ENCODE measurements around the gene CTSC. TPM values are rescaled to one million over a fixed set of nuclear protein-coding genes. Genes with fewer than 3 reads are reported as not detected.
A peak's percentile ranks its signal among the peaks of the same experiment; 100 is the strongest.

CTSC gene
- total RNA-seq, 1 donor from 2014 or later: 149 TPM

DNA sequence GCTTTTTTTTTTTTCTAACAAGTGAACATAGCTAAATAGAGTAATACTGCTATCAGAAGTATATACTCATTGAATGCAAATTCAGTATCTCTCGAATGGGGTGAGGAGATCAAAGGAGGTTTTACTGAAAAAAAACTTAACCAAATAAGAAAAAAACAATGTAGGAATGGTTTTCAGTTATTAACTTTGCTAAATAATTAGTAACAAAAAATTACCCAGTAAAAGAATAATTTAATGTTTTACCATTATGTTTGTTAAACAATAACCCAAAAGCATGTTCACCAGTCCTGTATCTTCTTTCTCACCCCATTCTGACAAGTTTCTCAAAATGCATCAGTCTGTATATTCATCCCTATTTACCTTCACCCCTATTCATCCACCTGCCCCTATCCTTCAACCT is 22.6 kb upstream of the CTSC start:
- H3K4me3 ChIP-seq (ENCODE audit: low read depth, low read length): peak overlapping the region; percentile 9
- DNase-seq (ENCODE audit: low read depth): no peak
- TF ChIP-seq, protein P1, sequence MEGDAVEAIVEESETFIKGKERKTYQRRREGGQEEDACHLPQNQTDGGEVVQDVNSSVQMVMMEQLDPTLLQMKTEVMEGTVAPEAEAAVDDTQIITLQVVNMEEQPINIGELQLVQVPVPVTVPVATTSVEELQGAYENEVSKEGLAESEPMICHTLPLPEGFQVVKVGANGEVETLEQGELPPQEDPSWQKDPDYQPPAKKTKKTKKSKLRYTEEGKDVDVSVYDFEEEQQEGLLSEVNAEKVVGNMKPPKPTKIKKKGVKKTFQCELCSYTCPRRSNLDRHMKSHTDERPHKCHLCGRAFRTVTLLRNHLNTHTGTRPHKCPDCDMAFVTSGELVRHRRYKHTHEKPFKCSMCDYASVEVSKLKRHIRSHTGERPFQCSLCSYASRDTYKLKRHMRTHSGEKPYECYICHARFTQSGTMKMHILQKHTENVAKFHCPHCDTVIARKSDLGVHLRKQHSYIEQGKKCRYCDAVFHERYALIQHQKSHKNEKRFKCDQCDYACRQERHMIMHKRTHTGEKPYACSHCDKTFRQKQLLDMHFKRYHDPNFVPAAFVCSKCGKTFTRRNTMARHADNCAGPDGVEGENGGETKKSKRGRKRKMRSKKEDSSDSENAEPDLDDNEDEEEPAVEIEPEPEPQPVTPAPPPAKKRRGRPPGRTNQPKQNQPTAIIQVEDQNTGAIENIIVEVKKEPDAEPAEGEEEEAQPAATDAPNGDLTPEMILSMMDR (conservative IDR thresholded peaks at IDR 0.05; ENCODE audit: low read depth, low read length): no peak

DNA sequence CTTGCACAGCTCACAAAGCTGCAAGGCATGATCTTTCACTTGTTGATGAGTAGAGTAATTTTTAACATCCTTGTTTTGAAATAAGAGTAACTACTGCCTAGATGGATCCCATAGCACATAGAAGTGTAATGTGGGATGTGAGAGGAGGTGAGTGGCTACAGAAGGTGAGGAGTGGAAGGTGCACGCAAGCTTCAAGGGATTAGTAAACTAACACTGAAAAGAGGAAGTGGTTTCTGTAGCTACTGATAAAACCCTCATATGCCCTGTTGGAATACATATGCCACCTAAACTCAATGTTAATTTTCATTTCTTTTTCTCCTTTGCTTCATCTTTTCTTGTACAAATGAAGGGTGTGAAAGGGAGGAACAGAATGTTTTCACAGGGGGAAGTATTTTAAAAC is 22.0 kb upstream of the CTSC start:
- DNase-seq (ENCODE audit: low read depth): no peak
- no peak overlapping the region for H3K4me3 ChIP-seq (ENCODE audit: low read depth, low read length)
- TF ChIP-seq, protein P1 (conservative IDR thresholded peaks at IDR 0.05; ENCODE audit: low read depth, low read length): no peak

DNA sequence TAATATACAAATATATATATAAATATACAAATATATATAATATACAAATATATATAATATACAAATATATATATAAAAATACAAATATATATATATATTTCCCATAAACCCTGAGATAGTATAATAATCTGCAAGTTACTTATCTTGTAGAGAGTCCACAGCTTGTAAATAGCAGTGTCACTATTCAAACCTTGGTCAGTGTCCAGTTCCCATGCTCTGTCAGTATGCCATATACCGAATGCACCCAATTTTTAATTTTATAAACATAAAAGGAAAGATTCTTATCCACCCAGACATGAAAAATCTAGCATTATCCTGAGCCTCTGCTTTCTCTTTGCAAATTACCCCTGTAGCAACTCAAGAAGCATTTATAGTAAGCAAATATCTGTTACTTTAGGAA is 21.6 kb upstream of the CTSC start:
- DNase-seq (ENCODE audit: low read depth): no peak
- TF ChIP-seq, protein P1 (conservative IDR thresholded peaks at IDR 0.05; ENCODE audit: low read depth, low read length): no peak
- no peak overlapping the region for H3K4me3 ChIP-seq (ENCODE audit: low read depth, low read length)

DNA sequence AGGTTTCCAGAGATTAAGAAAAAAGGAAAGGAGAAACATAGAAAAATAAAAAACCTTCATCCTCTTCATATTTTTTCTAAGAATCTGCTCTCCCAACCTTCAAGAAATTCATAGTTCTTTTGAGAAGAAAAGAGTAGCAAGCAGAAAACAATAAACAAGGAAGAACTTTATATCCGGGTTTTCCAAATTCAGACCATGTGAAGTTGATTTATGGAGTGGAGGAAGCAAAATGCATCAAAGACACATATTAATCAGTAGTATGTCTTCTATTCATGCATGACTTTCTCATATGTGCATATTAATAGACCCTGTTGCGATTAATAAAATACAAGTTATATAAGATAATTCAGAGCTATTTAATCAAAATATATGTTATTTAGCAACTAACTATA is 20.5 kb upstream of the CTSC start:
- TF ChIP-seq, protein P1 (conservative IDR thresholded peaks at IDR 0.05; ENCODE audit: low read depth, low read length): no peak
- no peak overlapping the region for H3K4me3 ChIP-seq (ENCODE audit: low read depth, low read length)
- no peak for DNase-seq (ENCODE audit: low read depth)

DNA sequence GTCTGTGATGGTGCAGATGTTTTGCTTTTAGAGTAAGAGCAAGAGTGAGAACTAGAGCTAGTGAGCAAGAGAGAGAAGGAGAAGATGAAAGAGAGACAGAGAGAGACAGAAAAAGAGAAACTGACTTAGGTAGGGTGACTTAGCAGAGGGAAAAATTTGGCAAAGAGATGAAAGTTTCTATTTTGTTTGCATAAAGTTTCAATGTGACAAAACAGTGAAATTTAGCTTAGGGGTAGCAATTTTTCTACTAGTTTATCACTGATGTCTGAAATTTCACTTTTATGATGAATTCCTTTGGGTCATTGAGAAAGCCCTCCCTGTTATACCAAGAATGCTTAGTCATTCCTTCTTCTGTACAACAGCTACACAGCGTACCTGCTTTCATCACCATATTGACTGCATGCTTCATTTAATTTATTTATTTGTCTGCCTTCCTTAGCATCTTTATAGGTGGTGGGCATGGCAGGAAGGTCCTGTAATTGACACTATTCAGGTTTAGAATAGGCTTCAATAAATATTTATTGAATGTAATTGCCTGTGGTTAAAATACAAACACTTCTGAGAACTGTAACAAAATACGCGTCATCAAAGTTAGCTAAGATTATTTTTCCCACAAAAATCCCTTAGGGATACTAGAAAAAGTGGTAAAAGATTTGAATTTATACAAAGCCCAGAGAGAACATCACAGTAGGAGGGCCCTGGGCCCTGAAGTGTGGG is 19.9 kb upstream of the CTSC start:
- no peak for DNase-seq (ENCODE audit: low read depth)
- TF ChIP-seq, protein P1 (conservative IDR thresholded peaks at IDR 0.05; ENCODE audit: low read depth, low read length): no peak
- no peak overlapping the region for H3K4me3 ChIP-seq (ENCODE audit: low read depth, low read length)

DNA sequence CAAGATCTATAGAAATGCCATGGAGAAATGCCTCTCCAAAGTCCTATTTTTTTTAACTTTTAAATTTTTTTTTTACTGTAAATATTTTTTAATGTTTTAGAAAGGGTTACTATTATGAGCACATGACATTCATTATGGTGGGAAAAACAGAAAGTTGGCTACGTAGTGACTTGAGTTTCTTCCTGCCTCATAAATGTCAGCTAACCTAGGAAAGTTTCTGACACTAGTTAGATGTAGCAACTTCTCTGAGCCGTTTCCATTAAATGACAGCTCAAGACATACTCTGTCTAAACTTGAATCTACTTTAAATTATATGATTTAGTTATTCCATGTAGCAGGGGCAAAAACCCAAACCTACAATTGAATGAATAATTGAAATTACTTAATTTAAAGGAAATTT is 18.4 kb upstream of the CTSC start:
- no peak for DNase-seq (ENCODE audit: low read depth)
- TF ChIP-seq, protein P1 (conservative IDR thresholded peaks at IDR 0.05; ENCODE audit: low read depth, low read length): no peak
- no peak overlapping the region for H3K4me3 ChIP-seq (ENCODE audit: low read depth, low read length)

DNA sequence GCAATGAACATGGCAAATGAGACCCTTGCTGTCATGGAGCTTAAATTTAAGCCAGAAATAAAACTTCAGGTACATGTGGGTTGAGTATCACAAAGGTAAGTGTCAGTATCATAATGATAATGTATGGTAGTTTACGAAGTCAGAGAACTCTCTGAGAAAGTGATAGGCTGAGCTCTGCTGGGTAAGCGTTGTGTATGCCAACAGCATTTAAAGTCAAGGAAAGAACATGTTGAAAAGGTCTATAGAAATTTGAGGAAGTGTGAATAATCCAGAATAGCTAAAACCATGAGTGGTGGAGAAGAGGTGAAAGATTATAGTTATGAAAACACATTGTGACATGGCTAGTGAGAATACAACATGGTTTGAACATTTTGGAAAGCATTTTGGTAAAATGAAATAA is 17.4 kb upstream of the CTSC start:
- TF ChIP-seq, protein P1 (conservative IDR thresholded peaks at IDR 0.05; ENCODE audit: low read depth, low read length): no peak

More for the DNA sequence above, 17.4 kb upstream of the CTSC start:
- H3K4me3 ChIP-seq (ENCODE audit: low read depth, low read length): no peak overlapping the region
- DNase-seq (ENCODE audit: low read depth): no peak

All from epithelial cell of proximal tubule (primary cell).